OCI-LY7 (cell line): ENCODE data around the gene C2CD5. TPM values are rescaled to one million over a fixed set of nuclear protein-coding genes. Genes with fewer than 3 reads are reported as not detected.

ENCODE experiments used
- BruUV-seq: library from RNA; stranded (reverse); fragments of 400-500 nt; replicated peaks from 2 replicates; lab custom pipeline; 2021; lab: Mats Ljungman, UMichigan
- CTCF ChIA-PET: fragments of 300-600 bp; sonication (Branson Sonifier 250); formaldehyde crosslinking; loops from one replicate; lab custom pipeline; 2022; ENCODE audit warnings: antibody characterized with exemption; ENCODE audit not compliant: unreplicated experiment; lab: Charles Lee
- POLR2A ChIA-PET: fragments of 300-600 bp; sonication (Branson Sonifier 250); formaldehyde crosslinking; loops from one replicate; lab custom pipeline; 2022; ENCODE audit warnings: antibody characterized with exemption; lab: Charles Lee
- DNase-seq: peaks from one replicate; pipeline ENCODE4 v3.0.0-alpha.2; 2015; ENCODE audit warnings: low spot score
- H2AFZ ChIP-seq: fragments of 200-600 bp; sonication (generic), shearing (Covaris generic); 2 replicates; pipeline ENCODE4 v1.6.1; 2014; ENCODE audit warnings: mild to moderate bottlenecking, antibody characterized with exemption, low read length, moderate library complexity
- H3K27ac ChIP-seq: fragments of 200-600 bp; sonication (generic); 2 replicates; pipeline ENCODE4 v1.5.1; 2014; ENCODE audit warnings: mixed run types, low read depth, mild to moderate bottlenecking, moderate library complexity, low read length, inconsistent platforms; ENCODE audit not compliant: poor library complexity, severe bottlenecking
- H3K36me3 ChIP-seq: fragments of 200-600 bp; sonication (generic); 2 replicates; pipeline ENCODE4 v1.6.1; 2014; ENCODE audit warnings: mild to moderate bottlenecking, antibody characterized with exemption, low read length, moderate library complexity, mixed read lengths; ENCODE audit not compliant: insufficient read depth
- H3K4me1 ChIP-seq: fragments of 200-600 bp; sonication (generic); 2 replicates; pipeline ENCODE4 v1.5.1; 2014; ENCODE audit warnings: mild to moderate bottlenecking, low read length; ENCODE audit not compliant: insufficient read depth, poor library complexity, severe bottlenecking
- H3K4me2 ChIP-seq: fragments of 200-600 bp; sonication (generic); 2 replicates; pipeline ENCODE4 v1.6.1; 2014; ENCODE audit warnings: mild to moderate bottlenecking, low read length
- H3K4me3 ChIP-seq: fragments of 200-600 bp; sonication (generic); 2 replicates; pipeline ENCODE4 v1.5.1; 2014; ENCODE audit warnings: mild to moderate bottlenecking, low read depth, low read length; ENCODE audit not compliant: poor library complexity, severe bottlenecking
- H3K79me2 ChIP-seq: fragments of 200-600 bp; sonication (generic); 2 replicates; pipeline ENCODE4 v1.6.1; 2016; ENCODE audit warnings: low read depth, mild to moderate bottlenecking, low read length, moderate library complexity, mixed read lengths; ENCODE audit not compliant: insufficient read depth
- H3K9me2 ChIP-seq: fragments of 200-600 bp; sonication (generic); 2 replicates; pipeline ENCODE4 v1.6.1; 2016; ENCODE audit warnings: mild to moderate bottlenecking, low read length, mixed read lengths; ENCODE audit not compliant: insufficient read depth
- H3K9me3 ChIP-seq: fragments of 200-600 bp; sonication (generic); 2 replicates; pipeline ENCODE4 v1.6.1; 2014; ENCODE audit warnings: mild to moderate bottlenecking, mixed run types, low read length, mixed read lengths
- H4K20me1 ChIP-seq: fragments of 200-600 bp; sonication (generic); 2 replicates; pipeline ENCODE4 v1.6.1; 2014; ENCODE audit warnings: mild to moderate bottlenecking, antibody characterized with exemption, low read length, moderate library complexity, mixed read lengths; ENCODE audit not compliant: insufficient read depth
- CTCF ChIP-seq: fragments of 200-600 bp; sonication (generic); conservative IDR thresholded peaks from 2 replicates; pipeline ENCODE4 v1.5.1; 2014; ENCODE audit warnings: mild to moderate bottlenecking, antibody characterized with exemption, low read length, moderate library complexity, mixed read lengths
- EZH2phosphoT487 ChIP-seq: fragments of 200-600 bp; sonication (generic); IDR thresholded peaks from 2 replicates; pipeline ENCODE4 v1.6.1; 2018; ENCODE audit warnings: low read depth, borderline replicate concordance, mild to moderate bottlenecking, mixed run types, antibody characterized with exemption, low read length, moderate library complexity, mixed read lengths
- intact Hi-C: fragments of 100-400 bp; cut with micrococcal nuclease; formaldehyde crosslinking; loops from one replicate; pipeline ENCODE4 v1.10.0; 2022; ENCODE audit not compliant: unreplicated experiment
- total RNA-seq, 2 experiments: library from RNA; depleted of rRNA in 1 of 2; stranded (reverse); fragments of >200 nt in 1 of 2; shearing (Covaris generic) in 1 of 2; gene quantifications; 2 replicates each; pipeline ENCODE4 v1.2.3, GENCODE V29; 2014 to 2022

C2CD5 gene
- total RNA-seq, 2 experiments from 2014 or later: 28.4 to 50.2 TPM

GRCh38 chr12:22551624-22552023 lies 7.3 kb upstream of the C2CD5 start:
- no peaks in the 10 kb centered on the region for H3K9me2 ChIP-seq
- no peak overlapping the region for H3K27ac ChIP-seq
- intact Hi-C loops: no loop called here
- TF ChIP-seq EZH2phosphoT487 (no peak), CTCF (no peak)
- no peaks in the 10 kb centered on the region for H3K79me2 ChIP-seq
- no peak overlapping the region for H3K4me2 ChIP-seq
- H3K4me3 ChIP-seq: no peak overlapping the region
- no peaks in the 10 kb centered on the region for H3K4me1 ChIP-seq
- no peaks in the 10 kb centered on the region for H4K20me1 ChIP-seq
- ChIA-PET CTCF (no interaction called here), POLR2A (interaction anchor here (0.8 to 1.4 kb wide), 7 partner anchors 9 to 44 kb away, joined by 3 to 5 read pairs (median 3); no protein-coding TSS in a partner anchor)
- no TSS peak for BruUV-seq
- no peak overlapping the region for H2AFZ ChIP-seq
- no peak for DNase-seq
- no peaks in the 10 kb centered on the region for H3K36me3 ChIP-seq
- H3K9me3 ChIP-seq: no peaks in the 10 kb centered on the region

- no peak overlapping the region for H3K27ac ChIP-seq
- peaks cover 22% of the 10 kb centered on the region for H3K4me1 ChIP-seq
- H4K20me1 ChIP-seq: no peaks in the 10 kb centered on the region
- H3K9me2 ChIP-seq: no peaks in the 10 kb centered on the region
- DNase-seq: no peak
- CTCF ChIA-PET: interaction anchor here (1.0 kb wide), 1 partner anchor 31 kb away, joined by 4 read pairs; no protein-coding TSS in a partner anchor
- H3K4me2 ChIP-seq: peak overlapping the region; percentile 72
- no TSS peak for BruUV-seq
- TF ChIP-seq CTCF (no peak), EZH2phosphoT487 (no peak)
- H2AFZ ChIP-seq: peak overlapping the region; percentile 90; the same call in 1 of the 2 replicates
- peaks cover 24% of the 10 kb centered on the region; the same call in 1 of the 2 replicates for H3K79me2 ChIP-seq
- H3K36me3 ChIP-seq: peaks cover 3% of the 10 kb centered on the region; the same call in 1 of the 2 replicates
- POLR2A ChIA-PET: interaction anchor here (0.7 kb wide), 1 partner anchor 10 kb away, joined by 3 read pairs; no protein-coding TSS in a partner anchor
- H3K4me3 ChIP-seq: peak overlapping the region; percentile 94
- H3K9me3 ChIP-seq: peaks cover 4% of the 10 kb centered on the region; the same call in 1 of the 2 replicates
- intact Hi-C loops: loop anchor here (10.0 kb wide), 1 partner anchor 500 kb away; the partner anchor contains the start of gene CMAS
These were observed 913 bp upstream of the C2CD5 start for GRCh38 chr12:22545255-22545654.
